ENCODE measurements around the gene IRAK1. TPM values are rescaled to one million over a fixed set of nuclear protein-coding genes. Genes with fewer than 3 reads are reported as not detected.

Gene IRAK1
- total and polyA plus RNA-seq, 2 donors (not counting 3 experiments of a cell fraction or from before 2014, with no cell fraction given), result 63.6 to 138 TPM

GRCh38 chrX:154027986-154028385 lies 8.3 kb upstream of the IRAK1 start:
- no peak overlapping the region for H3K4me2 ChIP-seq (ENCODE audit: insufficient read depth, low read length)
- CTCF ChIA-PET, result interaction anchor here (1.4 to 4.0 kb wide), 2 partner anchors 10 to 15 kb away, joined by 3 to 16 read pairs; no protein-coding TSS in a partner anchor
- H3K4me1 ChIP-seq (ENCODE audit: control insufficient read depth, extremely low read depth, insufficient read depth, low read length), result no peaks in the 10 kb centered on the region
- no TSS peak for BruUV-seq (replicated peaks)
- H3K36me3 ChIP-seq (ENCODE audit: control insufficient read depth in 2 of 2, extremely low read depth in 1 of 2, insufficient read depth in 2 of 2, low read length in 2 of 2), result peaks cover 0 to 23% of the 10 kb centered on the region in 2 experiments
- no peaks in the 10 kb centered on the region for H3K9me1 ChIP-seq (replicated peaks; ENCODE audit: control insufficient read depth, extremely low read depth, insufficient read depth, low read length)
- no peak overlapping the region for H3K9ac ChIP-seq (replicated peaks; ENCODE audit: extremely low read depth, insufficient read depth, low read length)
- POLR2A ChIA-PET, result no interaction called here
- no peak for DNase-seq (ENCODE audit: low read depth, low spot score)
- dilution Hi-C loops (cut with MboI; ENCODE audit: extremely low pct_ligation_motif_present, low sequenced_read_pairs), result no loop called here
- H3K9me3 ChIP-seq (replicated peaks; ENCODE audit: control insufficient read depth, insufficient read depth, low read length), result no peaks in the 10 kb centered on the region
- FAIRE-seq, result peak; percentile 40
- H3K79me2 ChIP-seq (ENCODE audit: control insufficient read depth, insufficient read depth, low read length), result no peaks in the 10 kb centered on the region
- H3K4me3 ChIP-seq (replicated peaks in 1 of 3; ENCODE audit: insufficient read depth in 1 of 3, low read depth in 1 of 3, low read length in 3 of 3), result no peak overlapping the region
- no peaks in the 10 kb centered on the region for H4K20me1 ChIP-seq (replicated peaks; ENCODE audit: control insufficient read depth, extremely low read depth, insufficient read depth, low read length)
- no peak overlapping the region for H3K27ac ChIP-seq (ENCODE audit: insufficient read depth, low read depth, low read length)
- no peak overlapping the region for H2AFZ ChIP-seq (ENCODE audit: low read depth, low read length)
- no peak for TF ChIP-seq CTCF (IDR thresholded peaks at IDR 0.05; ENCODE audit: extremely low read depth in 1 of 2, insufficient read depth in 1 of 2, low read depth in 1 of 2, low read length in 2 of 2)
- no peaks in the 10 kb centered on the region for H3K27me3 ChIP-seq (ENCODE audit: control insufficient read depth in 2 of 2, insufficient read depth in 2 of 2, low read length in 2 of 2)
- intact Hi-C loops (cut with micrococcal nuclease), result no loop called here

GRCh38 chrX:154027022-154027402 lies 7.3 kb upstream of the IRAK1 start:
- TF ChIP-seq GATA2 (IDR thresholded peaks at IDR 0.05; ENCODE audit: insufficient read depth, insufficient read length, low read depth, low read length), result no peak
- TF ChIP-seq CTCF (IDR thresholded peaks at IDR 0.05; ENCODE audit: extremely low read depth in 1 of 2, insufficient read depth in 1 of 2, low read depth in 1 of 2, low read length in 2 of 2), result no peak
- no peak for TF ChIP-seq POLR2A (IDR thresholded peaks at IDR 0.05; ENCODE audit: low read depth, low read length)
- TF ChIP-seq MAX (IDR thresholded peaks at IDR 0.05; ENCODE audit: insufficient read depth, insufficient read length), result no peak
- no peak for TF ChIP-seq EZH2 (IDR thresholded peaks at IDR 0.05; ENCODE audit: borderline replicate concordance, low read depth, low read length, severe bottlenecking)
- TF ChIP-seq MYC (IDR thresholded peaks at IDR 0.05; ENCODE audit: low read depth, low read length), result no peak
- dilution Hi-C loops (cut with MboI; ENCODE audit: extremely low pct_ligation_motif_present, low sequenced_read_pairs), result no loop called here
- no peak overlapping the region for H2AFZ ChIP-seq (ENCODE audit: low read depth, low read length)
- H3K27ac ChIP-seq (ENCODE audit: insufficient read depth, low read depth, low read length), result no peak overlapping the region
- ChIA-PET POLR2A (interaction anchor here (0.6 kb wide), 1 partner anchor 388 kb away, joined by 6 read pairs; no protein-coding TSS in a partner anchor), CTCF (interaction anchor here (1.4 to 4.0 kb wide), 3 partner anchors 9 to 19 kb away, joined by 3 to 16 read pairs (median 5); no protein-coding TSS in a partner anchor)
- no peaks in the 10 kb centered on the region for H4K20me1 ChIP-seq (replicated peaks; ENCODE audit: control insufficient read depth, extremely low read depth, insufficient read depth, low read length)
- no TSS peak for BruUV-seq (replicated peaks)
- no peaks in the 10 kb centered on the region for H3K9me1 ChIP-seq (replicated peaks; ENCODE audit: control insufficient read depth, extremely low read depth, insufficient read depth, low read length)
- H3K27me3 ChIP-seq (ENCODE audit: control insufficient read depth in 2 of 2, insufficient read depth in 2 of 2, low read length in 2 of 2), result no peaks in the 10 kb centered on the region
- H3K9me3 ChIP-seq (replicated peaks; ENCODE audit: control insufficient read depth, insufficient read depth, low read length), result no peaks in the 10 kb centered on the region
- H3K9ac ChIP-seq (replicated peaks; ENCODE audit: extremely low read depth, insufficient read depth, low read length), result no peak overlapping the region
- peaks cover 0 to 23% of the 10 kb centered on the region in 2 experiments for H3K36me3 ChIP-seq (ENCODE audit: control insufficient read depth in 2 of 2, extremely low read depth in 1 of 2, insufficient read depth in 2 of 2, low read length in 2 of 2)
- peak; percentile 33 for FAIRE-seq
- intact Hi-C loops (cut with micrococcal nuclease), result no loop called here
- no peaks in the 10 kb centered on the region for H3K4me1 ChIP-seq (ENCODE audit: control insufficient read depth, extremely low read depth, insufficient read depth, low read length)
- no peak overlapping the region for H3K4me3 ChIP-seq (replicated peaks in 1 of 3; ENCODE audit: insufficient read depth in 1 of 3, low read depth in 1 of 3, low read length in 3 of 3)
- no peak for DNase-seq (ENCODE audit: low read depth, low spot score)
- no peak overlapping the region for H3K4me2 ChIP-seq (ENCODE audit: insufficient read depth, low read length)
- H3K79me2 ChIP-seq (ENCODE audit: control insufficient read depth, insufficient read depth, low read length), result no peaks in the 10 kb centered on the region

Measured in endothelial cell of umbilical vein (primary cell).